ENCODE measurements around the gene RAE1. TPM values are rescaled to one million over a fixed set of nuclear protein-coding genes. Genes with fewer than 3 reads are reported as not detected.

Gene RAE1
- total RNA-seq, 3 donors from 2014 or later, result 13.8 to 26.9 (median 17.4) TPM

DNA sequence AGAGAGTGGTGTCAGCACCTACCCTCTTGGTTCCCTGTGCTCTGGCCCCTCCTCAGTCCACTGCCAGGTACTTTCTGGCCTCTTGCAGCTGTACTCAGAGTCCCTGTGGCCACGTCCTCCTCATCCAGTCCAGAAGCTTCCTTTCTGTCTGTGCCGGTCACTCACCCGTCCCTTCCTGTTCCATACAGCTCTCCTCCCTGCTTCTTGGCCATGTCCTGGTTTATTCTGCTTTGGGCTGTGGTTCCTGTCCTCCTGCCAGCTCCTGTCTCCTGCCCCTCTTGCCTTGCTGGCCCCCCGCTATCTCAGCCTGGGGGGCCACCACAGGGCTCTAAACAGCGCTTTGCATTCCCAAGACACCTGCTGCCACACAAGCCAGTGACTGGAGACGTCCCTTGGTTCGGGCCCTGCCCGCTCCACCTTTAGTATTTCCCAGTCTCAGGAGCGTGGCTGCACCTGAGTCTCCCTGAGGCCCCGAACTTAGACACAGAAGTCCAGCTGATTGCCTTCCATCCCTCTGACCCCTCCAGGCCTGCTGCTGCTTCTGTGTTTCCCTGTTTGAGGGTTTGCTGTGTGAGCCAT is 24.7 kb downstream of the RAE1 start:
- TF ChIP-seq POLR2AphosphoS5 (IDR thresholded peaks at IDR 0.05) (no peak), POLR2A (IDR thresholded peaks at IDR 0.05) (no peak)
- TF ChIP-seq, protein P1, sequence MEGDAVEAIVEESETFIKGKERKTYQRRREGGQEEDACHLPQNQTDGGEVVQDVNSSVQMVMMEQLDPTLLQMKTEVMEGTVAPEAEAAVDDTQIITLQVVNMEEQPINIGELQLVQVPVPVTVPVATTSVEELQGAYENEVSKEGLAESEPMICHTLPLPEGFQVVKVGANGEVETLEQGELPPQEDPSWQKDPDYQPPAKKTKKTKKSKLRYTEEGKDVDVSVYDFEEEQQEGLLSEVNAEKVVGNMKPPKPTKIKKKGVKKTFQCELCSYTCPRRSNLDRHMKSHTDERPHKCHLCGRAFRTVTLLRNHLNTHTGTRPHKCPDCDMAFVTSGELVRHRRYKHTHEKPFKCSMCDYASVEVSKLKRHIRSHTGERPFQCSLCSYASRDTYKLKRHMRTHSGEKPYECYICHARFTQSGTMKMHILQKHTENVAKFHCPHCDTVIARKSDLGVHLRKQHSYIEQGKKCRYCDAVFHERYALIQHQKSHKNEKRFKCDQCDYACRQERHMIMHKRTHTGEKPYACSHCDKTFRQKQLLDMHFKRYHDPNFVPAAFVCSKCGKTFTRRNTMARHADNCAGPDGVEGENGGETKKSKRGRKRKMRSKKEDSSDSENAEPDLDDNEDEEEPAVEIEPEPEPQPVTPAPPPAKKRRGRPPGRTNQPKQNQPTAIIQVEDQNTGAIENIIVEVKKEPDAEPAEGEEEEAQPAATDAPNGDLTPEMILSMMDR (IDR thresholded peaks at IDR 0.05), result no peak
- Histone ChIP-seq H3K36me3 (peaks cover 3% of the 10 kb centered on the region), H3K27ac (peak overlapping the region in 1 of 2 donors; percentile 15), H3K9me3 (no peaks in the 10 kb centered on the region), H3K27me3 (no peaks in the 10 kb centered on the region), H3K4me3 (peak overlapping the region in 1 of 3 donors; percentile 6), H3K4me1 (no peaks in the 10 kb centered on the region)
- intact Hi-C loops (cut with DNase I; ENCODE audit: low total_unique reads), result no loop called here
- DNase-seq (ENCODE audit: low spot score in 2 of 2), result no peak

DNA sequence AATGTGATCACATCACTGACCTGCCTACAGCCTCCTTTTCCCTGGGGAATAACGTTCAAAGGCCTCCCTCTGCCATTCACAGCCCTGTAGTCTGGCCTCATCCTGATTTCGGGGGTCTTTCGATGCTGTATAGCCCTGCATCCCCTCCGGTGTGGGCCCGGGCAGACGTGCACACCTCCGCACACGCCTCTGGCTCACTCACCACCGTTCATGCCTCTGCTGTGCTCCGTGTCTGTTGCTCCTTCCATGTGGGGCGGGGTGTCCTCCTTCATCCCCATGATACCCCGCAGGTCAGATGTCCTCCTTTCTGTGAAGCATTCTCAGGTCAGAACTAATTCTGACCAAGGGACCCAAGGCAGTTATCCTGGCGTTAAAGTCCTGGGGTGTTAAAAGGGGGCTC is 26.3 kb downstream of the RAE1 start:
- H3K27ac ChIP-seq, result no peak overlapping the region
- DNase-seq (ENCODE audit: low spot score in 2 of 2), result no peak
- H3K4me3 ChIP-seq, result no peak overlapping the region
- no peaks in the 10 kb centered on the region for H3K9me3 ChIP-seq
- TF ChIP-seq POLR2AphosphoS5 (IDR thresholded peaks at IDR 0.05), result no peak
- TF ChIP-seq POLR2A (IDR thresholded peaks at IDR 0.05), result no peak
- TF ChIP-seq, protein P1 (IDR thresholded peaks at IDR 0.05), result no peak
- H3K36me3 ChIP-seq, result no peaks in the 10 kb centered on the region
- no peaks in the 10 kb centered on the region for H3K4me1 ChIP-seq
- no peaks in the 10 kb centered on the region for H3K27me3 ChIP-seq
- intact Hi-C loops (cut with DNase I; ENCODE audit: low total_unique reads), result no loop called here

DNA sequence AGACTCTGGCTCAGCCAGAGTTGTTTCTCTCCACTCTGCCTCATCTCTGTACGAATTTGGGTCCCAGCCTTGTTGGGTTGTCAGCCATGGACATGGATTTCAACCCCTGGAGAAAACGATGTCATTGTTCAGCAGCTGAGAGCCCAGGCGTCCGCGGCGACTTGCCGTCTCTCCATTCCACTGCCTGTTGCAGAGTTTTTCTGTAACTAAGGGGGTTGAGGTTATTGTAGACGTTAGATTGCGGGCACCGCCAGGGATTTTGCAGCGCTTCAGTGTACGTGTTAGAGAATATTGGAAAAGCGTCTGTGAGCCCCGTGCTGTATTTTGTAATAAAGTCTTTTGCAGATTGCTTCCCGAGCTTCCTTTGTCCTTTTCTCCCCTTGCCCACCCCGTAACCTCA is 27.1 kb downstream of the RAE1 start:
- intact Hi-C loops (cut with DNase I; ENCODE audit: low total_unique reads), result no loop called here
- Histone ChIP-seq H3K27me3 (no peaks in the 10 kb centered on the region), H3K36me3 (no peaks in the 10 kb centered on the region), H3K4me1 (no peaks in the 10 kb centered on the region), H3K4me3 (no peak overlapping the region), H3K9me3 (no peaks in the 10 kb centered on the region), H3K27ac (no peak overlapping the region)
- no peak for DNase-seq (ENCODE audit: low spot score in 2 of 2)
- TF ChIP-seq POLR2AphosphoS5 (IDR thresholded peaks at IDR 0.05) (no peak), POLR2A (IDR thresholded peaks at IDR 0.05) (no peak)
- TF ChIP-seq, protein P1 (IDR thresholded peaks at IDR 0.05), result no peak

DNA sequence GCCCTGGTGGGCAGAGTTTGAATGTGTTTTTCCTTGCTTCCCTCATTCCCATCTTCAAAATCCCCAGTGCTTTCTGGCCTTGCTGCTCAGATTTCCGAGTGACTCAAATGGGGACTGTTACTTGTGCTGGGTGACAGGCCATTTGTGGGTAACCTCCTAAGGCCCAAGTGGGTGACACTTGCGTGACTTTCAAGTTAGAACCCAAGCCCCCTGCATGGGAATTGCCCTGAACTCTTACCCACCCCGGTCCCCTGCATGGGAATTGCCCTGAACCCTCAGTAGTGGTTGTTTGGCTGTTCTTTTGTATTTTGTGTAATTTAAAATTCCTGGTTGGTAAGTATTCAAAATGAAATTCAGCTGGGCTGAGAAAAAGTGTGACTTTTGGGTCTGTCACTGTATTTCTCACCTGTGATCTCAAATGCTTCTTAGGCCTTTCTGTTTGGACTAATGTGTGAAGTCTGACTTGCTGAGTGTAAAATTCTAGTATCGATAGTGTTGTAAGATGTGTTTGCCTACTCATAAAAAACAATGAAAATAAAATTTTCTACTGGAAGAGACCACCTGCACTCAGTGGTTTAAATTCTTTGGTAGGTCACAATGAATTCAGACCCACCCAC is 27.7 kb downstream of the RAE1 start:
- intact Hi-C loops (cut with DNase I; ENCODE audit: low total_unique reads), result no loop called here
- Histone ChIP-seq H3K27me3 (no peaks in the 10 kb centered on the region), H3K9me3 (no peaks in the 10 kb centered on the region), H3K36me3 (no peaks in the 10 kb centered on the region), H3K27ac (no peak overlapping the region), H3K4me3 (no peak overlapping the region), H3K4me1 (no peaks in the 10 kb centered on the region)
- DNase-seq (ENCODE audit: low spot score in 2 of 2), result no peak
- TF ChIP-seq, protein P1 (IDR thresholded peaks at IDR 0.05), result no peak
- no peak for TF ChIP-seq POLR2A (IDR thresholded peaks at IDR 0.05)
- TF ChIP-seq POLR2AphosphoS5 (IDR thresholded peaks at IDR 0.05), result no peak

DNA sequence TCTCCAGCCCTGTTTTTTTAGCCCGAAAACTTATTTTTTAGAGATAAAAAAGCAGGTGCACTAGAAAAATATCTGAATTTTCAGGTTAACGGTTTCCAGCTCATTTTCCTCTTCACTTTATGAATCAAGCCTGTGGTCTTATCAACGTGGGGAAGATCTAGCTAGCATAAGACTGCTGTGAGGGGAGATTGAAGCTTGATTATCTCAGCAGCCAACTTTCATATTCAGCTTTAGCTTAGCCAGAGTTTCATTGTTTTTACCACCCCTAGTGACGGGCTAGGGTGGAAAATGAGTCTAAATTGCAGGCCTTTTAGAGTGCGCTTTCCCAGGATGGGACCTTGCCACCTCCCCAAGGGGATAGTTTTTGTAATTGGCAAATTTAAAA is 28.2 kb downstream of the RAE1 start:
- Histone ChIP-seq H3K27me3 (no peaks in the 10 kb centered on the region), H3K9me3 (no peaks in the 10 kb centered on the region), H3K4me3 (no peak overlapping the region), H3K4me1 (no peaks in the 10 kb centered on the region), H3K36me3 (no peaks in the 10 kb centered on the region), H3K27ac (no peak overlapping the region)
- TF ChIP-seq POLR2AphosphoS5 (IDR thresholded peaks at IDR 0.05) (no peak), POLR2A (IDR thresholded peaks at IDR 0.05) (no peak)
- TF ChIP-seq, protein P1 (IDR thresholded peaks at IDR 0.05), result no peak
- no peak for DNase-seq (ENCODE audit: low spot score in 2 of 2)
- intact Hi-C loops (cut with DNase I; ENCODE audit: low total_unique reads), result no loop called here

Data from breast epithelium (tissue), 4 donors.